HG02884 (cell line): ENCODE data around the gene MED13L.

Experiments
- ATAC-seq: cut with Tn5 transposase; IDR thresholded peaks from one replicate; pipeline ENCODE4 v1.9.1; 2021; ENCODE audit warnings: mild to moderate bottlenecking, moderate library complexity; ENCODE audit not compliant: unreplicated experiment

Gene MED13L

DNA sequence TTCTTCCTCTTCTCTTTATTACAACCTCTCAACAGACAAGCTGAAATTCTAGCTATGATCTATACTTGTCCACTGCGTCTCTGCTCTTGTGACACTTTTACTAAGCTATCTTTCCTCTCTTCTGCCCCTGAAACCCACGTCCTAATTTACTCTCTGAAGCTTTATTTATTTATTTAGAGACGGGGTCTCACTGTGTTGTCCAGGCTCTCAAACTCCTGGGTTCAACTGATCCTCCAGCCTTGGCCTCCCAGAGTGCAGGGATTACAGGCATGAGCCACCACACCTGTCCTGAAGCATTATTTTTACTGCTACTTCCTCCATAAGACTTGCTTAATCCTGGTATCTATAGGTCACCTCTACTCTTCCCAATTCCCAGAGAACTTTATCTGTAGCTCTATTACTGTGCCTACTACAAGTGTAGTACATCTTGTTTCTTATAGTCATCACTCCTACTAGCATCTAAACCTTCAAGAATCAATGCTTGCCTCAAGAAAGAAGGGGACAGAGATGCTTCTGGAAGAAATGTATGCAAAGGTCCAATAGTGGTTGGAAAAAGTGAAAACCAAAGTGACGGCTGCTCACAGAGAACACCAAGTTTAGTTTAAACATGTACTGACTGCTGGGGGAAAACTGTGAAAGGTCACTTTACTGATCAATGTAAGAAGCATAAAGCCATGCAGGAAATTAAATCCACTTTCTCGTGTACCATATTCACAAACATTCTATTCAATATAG lies 61.3 kb downstream of the MED13L start:
- ATAC-seq = no peak

DNA sequence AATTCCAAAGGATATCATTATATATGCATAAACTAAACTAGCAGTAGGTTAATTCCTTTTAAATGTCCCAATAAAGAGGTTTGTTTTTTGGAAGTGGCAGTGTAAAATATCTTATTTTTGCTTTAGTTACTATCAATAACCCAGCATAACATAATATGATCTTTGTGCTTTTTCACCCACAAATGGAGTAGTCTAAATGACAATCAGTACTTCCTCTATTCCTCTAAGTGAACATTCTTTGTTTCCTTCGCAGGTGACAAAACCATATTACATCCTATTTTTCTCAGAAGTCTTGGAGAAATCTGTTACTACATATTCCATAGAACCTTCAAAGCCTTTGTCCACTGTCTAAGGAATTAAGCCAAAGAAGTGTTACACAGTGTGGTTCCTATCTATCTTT lies 62.5 kb downstream of the MED13L start:
- ATAC-seq = no peak

DNA sequence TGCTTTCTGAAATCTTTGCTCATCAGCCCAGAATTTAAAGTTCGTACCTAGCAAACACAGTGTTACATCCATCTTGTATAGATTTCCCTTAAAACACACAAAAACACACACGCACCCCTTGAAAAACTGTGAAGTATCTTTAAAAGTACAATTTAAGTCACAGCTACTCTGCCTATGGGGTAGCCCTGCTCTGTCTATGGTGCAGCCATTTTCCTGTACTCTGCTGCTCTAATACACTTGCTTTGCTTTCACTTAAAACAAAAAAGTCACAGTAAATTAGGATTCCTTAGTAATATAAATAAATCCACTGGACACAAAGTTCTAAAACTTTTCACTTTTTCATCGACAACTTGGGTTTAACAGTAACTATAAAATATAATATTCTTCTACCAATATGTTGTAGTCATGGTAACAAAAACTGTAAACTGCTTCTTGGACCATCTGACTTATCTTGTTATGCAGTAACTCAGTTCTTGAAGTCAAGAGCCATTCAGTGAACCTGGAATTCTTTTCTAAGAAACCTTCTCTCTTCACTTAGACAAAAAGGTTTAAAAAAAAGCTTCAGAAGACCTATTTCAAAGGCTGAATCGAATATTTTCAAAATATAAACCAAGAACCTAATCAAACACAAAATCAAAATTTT lies 63.5 kb downstream of the MED13L start:
- ATAC-seq = no peak

DNA sequence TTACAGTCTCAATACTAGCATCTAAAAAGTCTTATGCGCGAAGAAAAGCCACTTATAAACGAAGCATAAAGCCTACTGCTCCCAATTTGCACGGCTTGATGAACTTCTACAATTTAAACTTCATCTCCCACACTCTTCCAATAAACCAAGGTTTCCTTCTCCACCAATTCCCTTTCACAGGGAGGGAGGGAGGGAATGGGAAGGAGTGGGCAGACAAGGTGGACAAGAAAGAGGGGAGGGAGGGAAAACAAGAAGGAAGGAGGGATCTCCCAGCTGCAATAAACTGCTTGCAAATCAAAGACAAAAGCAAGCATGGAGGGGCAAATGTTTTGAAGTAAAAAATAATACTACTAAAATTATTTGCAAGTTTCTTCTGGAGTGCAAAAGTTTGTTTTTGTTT lies 64.5 kb downstream of the MED13L start:
- no peak for ATAC-seq

DNA sequence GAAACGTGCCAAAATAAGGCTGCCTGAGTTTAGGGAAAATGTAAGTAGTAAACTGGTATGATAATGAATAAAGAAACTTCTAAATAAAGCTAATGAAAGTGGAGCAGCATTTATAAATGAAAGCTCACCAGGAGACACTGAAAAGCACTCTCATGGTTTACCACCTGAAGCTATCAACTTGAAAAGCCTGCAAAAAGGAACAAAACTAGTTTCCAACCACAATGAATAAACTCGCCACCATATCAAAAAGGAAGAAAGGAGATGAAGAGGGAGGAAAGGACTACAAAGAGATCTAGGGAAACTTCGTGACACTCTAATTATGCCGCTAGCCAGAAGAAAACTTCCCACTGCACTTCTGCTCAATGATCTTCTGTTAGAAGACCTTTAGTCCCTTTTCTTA lies 66.7 kb downstream of the MED13L start:
- ATAC-seq = no peak

DNA sequence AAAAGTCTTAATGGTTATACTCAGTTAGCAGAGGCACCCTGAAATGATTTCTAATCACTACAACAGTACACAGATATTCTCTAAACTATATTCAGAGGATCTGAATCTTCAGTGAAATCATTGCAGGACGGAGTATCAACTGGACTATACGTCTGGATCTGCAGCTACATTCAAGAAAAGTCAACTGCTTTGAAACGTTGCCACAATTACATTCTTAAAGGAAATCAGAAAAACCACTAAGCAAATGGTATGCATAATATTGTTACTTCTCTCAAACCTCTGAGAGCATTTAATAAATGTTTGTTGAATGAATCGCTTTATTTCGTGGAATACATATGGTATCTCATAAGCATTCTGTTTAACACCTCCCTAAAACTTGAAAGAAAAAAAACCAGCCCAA lies 67.4 kb downstream of the MED13L start:
- ATAC-seq = no peak

DNA sequence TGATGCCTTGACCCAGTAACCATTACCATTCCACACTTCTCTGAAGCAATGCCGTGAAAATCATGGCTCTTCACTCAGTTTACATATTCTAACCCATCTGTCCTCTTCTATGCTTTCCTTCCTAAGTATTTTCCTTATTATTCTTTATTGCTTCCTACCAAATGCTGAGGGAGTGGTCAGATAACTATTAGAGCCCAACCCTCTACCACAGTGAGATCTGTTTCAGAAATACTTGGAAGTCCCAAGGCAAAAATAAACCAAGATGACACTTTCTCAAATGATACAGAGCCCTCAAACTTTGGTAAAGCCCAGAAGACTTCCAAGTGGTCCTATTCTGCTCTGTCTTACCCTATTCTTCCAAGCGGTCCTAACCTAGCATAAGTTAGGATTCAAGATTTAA lies 68.0 kb downstream of the MED13L start:
- ATAC-seq = no peak

DNA sequence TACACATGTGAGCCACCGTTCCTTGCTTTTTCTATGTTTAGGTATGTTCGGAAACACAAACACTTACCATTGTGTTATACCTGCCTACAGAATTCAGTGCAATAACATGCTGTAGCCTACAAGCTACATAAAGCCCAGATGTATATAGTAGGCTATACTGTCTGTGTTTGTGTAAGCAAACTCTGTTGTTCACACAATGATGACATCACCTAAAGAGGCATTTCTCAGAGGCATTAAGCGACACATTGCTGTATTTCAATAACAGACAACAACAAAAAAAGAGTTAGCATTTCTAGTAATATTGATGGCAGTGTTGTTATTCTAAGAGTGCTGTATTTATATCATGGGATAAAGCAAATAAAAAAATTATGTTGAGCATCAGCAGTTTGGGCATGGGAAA lies 70.2 kb downstream of the MED13L start:
- ATAC-seq = no peak

DNA sequence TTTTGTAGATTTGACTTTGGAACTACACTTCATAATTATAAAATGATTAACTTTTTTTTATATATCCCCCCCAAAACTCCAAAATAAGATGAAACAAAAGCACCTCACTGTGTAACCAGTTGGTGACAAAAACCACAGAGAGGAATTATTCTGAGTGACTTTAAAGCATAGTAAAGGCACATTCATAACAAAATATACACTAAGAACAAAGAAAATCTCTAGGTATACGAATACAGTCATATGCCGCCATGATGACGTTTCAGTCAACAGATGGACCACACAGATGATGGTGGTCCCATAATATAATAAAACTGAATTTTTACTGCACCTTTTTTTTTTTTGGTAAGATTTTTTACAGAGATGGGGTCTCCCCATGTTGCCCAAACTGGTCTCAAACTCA lies 70.7 kb downstream of the MED13L start:
- ATAC-seq = no peak

DNA sequence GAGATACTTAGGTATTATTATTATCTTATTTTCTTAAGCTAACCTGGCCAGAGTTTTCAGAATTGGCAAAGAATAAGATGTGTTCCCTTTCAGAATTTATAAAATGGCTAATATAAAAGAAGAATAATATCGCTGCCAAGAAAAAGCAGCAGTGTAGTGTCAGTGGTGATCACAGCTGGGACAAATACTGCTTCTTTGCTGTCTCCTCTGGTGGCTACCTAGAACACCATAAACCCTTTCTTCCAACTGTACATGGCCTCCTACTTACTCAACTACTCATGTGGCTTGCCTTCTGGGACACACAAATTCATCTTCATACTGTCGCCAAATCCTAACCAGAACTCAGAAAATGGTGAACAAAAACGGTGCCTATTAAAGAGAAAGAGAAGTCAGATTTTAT lies 72.7 kb downstream of the MED13L start:
- no peak for ATAC-seq

DNA sequence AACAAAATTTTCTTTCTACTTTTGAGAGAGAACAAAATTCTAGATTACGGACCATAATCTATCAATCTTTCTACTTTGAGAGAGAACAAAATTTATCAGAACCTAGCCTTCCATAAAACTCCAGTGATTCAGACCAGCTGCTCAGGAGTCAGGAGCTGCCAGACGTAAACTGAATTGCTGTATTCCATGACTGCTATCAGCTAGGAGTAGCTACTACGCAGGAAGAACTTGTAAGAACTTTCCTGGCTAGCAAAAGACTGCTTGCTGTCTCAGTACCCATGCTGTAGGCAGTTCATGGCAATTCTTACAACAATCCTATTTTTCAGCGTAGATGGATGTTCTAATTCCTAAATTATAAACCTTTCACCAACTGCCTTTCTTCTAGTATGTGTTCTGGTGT lies 73.3 kb downstream of the MED13L start:
- ATAC-seq = no peak

DNA sequence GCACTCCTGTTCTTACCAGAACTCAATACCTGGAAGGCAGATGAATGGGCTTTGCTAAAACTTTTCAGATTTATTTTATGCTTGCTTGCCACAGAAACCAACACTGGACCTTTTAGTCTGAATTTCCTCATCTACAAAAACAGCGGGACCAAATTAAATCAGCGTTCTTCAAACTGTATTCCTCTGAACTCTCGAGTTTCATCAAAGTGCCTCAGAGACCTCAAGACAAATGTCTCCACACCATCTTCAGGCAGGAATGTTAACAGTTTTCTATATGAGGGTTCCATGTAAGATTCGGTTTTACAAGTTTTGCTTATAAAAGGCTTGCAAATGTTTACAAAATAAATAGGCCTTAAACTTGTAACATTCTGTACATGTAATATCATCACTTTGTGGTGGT lies 74.6 kb downstream of the MED13L start:
- no peak for ATAC-seq

DNA sequence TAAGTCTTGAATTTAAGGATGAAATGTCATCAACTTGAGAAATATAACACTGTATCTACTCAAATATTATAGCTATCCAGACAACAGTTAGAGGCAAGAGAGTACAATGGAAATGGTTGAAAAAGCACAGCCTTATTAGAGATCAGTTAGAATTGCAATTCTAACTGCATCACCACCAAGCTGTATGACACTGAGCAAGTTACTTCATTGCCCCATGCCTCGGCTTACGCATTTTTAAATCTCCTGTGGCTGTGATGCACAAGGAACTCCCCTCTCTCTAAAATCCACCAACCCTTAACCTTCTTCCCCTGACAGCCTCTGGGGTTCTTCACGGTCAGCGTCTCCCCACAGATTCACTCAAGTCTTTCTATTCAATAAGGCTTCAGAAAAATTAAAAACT lies 75.1 kb downstream of the MED13L start:
- no peak for ATAC-seq

DNA sequence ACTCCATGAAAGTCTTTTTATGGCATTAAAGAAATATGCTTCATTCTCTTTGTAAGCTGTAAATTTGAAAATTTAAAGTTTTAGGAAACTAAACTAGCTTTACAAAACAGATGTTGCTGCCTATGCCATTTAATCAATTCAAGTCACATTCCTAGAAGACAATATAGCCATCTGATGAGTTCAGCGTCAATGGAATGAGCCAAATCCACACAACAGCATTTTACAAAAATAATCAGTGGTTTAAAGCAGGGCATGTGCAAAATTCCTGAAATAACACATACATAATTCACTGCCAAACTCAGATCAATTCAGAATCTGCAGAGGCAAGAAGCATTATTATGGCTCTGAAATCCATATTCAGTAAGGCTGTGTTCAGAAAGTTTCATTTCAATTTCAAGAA lies 75.6 kb downstream of the MED13L start:
- no peak for ATAC-seq

DNA sequence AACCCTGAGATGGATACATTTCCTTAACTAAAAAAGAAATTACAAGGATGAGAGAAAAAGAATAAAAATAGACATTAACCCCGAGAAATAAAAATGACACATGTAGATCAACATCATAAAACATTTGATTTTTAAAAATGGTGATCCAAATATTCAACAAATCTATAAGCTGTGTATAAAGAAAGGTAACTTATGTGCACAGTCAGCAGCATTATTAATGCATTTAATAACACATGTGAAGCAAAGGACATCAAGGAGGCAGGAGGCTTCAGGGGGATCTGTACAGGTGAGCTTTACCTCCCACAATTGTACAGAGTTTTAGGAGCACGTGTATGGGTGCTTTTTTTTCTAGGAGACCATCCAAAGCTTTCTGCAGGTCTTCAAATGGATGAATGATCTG lies 76.1 kb downstream of the MED13L start:
- no peak for ATAC-seq

DNA sequence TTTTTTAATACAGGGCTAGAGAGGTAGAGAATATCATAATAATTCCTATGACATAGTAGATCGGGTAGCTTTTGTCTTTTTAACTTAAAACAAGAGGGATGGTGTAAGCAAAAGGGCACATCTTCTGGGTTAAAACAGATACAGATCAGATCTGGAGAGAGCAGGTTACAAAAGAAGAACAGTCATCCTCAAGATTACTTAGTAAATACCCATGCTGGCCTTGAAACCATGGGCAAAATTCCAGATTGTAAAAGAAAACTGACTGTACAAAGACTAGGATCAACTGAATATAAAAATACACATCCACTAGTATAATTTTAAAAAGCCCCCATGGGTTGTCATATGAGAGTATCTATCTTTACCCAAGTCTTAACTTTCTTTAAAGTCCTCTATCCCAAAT lies 76.7 kb downstream of the MED13L start:
- ATAC-seq = no peak

DNA sequence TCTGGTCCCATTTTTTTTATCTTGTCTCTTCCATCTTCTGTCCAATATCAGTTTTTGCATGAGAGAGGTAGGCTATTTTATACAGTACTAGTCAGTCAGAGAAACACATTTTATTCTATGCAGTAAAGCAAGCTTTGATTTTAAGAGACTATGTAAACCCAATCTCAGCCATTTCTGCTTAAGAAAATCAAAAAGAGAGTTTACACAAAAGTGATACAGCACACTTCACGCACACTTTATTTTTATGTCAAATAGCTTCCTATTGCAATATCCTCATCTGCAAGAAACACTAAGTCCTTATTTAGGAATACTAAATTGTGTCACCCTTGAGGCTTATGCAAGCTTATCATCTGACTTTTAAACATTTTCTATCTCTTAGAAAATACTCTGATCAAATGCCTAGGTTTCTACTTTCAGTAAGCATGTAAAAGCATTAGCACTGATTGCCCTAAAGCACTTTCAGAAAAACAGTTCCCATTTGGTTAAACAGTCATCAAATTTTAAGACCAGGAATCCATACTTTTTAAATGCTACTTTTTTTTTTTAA lies 78.3 kb downstream of the MED13L start:
- ATAC-seq = no peak

DNA sequence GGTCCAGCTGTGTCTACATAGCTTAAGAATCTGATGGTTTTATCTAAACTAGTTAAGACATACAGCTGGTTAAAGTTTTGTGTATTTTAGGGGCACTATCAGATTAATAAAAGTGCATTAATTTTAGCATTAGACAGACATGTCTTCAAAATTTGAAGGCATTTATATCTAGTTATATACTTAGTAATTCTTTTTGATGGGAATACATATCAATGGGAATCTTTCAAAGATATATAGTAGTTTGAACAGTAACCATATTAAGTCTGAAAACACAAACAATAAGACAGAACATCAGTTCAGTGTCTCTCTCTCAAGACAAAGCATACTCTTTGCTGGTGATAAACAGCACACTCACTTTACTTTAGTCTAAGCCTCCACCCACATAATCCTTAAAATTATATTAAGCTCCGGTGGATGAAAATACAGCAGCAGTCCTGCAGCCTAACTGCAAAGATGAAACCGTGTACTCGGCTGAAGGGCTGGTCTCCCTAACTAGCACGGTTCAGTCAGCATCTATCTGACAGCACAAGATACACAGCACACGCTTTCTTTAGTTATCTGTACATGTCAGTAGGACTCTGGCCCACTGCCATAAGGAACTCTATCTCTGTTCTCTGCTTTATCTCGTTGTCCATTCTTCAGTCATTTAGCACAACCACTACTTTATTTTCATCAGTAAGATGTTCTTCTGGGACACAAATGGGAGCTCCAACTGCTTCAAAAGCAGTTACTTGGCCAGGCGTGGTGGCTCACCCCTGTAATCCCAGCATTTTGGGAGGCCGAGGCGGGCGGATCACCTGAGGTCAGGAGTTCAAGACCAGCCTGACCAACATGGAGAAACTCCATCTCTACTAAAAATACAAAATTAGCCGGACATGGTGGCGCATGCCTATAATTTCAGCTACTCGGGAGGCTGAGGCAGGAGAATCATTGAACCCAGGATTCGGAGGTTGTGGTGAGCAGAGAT lies 80.5 kb downstream of the MED13L start:
- ATAC-seq = no peak

DNA sequence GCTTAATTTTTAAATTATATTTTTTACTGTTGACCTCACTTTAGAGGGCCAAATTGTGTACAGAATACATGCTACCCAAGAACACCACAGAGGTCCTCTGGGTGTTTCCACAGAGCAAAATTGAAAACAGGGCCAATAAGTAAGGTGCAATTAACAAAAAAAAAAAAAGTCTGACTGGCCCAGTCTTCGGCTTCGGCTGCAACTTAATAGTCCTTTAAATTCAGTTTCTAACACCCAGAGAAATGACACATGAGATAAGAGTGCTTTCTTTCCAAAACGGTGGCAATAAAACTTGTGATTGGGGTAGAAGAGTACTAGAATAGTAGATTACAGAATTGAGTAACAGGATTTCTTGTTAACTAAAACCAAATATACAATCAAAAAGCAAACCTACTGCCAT lies 81.3 kb downstream of the MED13L start:
- ATAC-seq = no peak

DNA sequence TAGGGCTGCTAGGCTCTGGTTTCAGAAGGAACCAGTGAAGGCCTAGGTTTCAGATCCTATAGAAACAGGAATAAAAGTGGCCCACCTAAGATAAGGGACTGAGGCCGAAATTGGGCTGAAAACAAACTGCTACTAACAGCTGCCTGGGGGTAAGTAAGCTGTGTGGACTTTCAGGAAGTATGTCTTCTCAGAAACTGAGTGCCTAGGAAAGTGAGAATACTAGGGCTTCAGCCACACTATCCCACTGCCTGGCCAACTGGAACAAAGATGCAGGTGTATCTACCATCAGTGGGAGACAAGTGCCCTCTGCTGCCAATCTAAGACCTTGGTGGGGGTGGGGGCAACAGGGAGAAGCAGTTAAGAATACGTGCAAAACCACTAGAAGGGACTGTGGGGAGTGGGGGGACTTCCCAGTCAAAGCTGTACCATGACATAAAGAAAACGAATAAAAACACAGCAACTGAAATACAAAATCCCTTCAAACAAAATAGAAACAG lies 82.5 kb downstream of the MED13L start:
- peak; percentile 79 for ATAC-seq

DNA sequence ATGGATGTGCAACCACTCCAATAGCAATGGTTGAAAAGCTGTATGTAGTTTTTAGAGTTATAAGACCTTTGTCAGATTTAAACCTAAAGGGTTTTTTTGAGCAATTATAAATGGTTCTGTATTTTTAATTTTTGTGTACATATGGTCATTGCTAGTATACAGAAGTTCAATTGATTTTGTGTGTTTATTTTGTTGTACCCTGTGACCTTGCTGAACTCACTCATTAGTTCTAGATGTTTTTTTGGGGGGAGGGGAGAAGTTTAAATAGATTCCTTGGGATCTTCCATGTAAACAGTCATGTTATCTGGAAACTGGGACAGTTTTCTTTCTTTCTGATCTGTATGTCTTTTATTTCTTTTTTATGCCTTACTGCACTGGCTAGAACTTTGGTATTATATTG lies 87.8 kb downstream of the MED13L start:
- no peak for ATAC-seq
